C4-2B (cell line): Measurements from ENCODE around the gene SNRNP200.

Source experiments
- CTCF ChIP-seq: fragments of 450-650 bp; conservative IDR thresholded peaks from 2 replicates; pipeline ENCODE4 v1.5.1; 2017; ENCODE audit warnings: mild to moderate bottlenecking
- ZFX ChIP-seq: fragments of 450-650 bp; IDR thresholded peaks from 2 replicates; pipeline ENCODE4 v1.6.1; 2017

- TF ChIP-seq CTCF (no peak), ZFX (no peak)
These were observed 1.0 kb upstream of the SNRNP200 start for GRCh38 chr2:96306370-96306769.
